Suprapubic skin (tissue), 4 donors: ENCODE data around the gene BSND. TPM values are rescaled to one million over a fixed set of nuclear protein-coding genes. Genes with fewer than 3 reads are reported as not detected.

ENCODE experiments used
- DNase-seq, 2 donors: peaks; one replicate each; pipeline ENCODE4 v3.0.0-alpha.2; 2019; ENCODE audit warnings: low spot score in 2 of 2
- H3K27ac ChIP-seq: fragments of 200-600 bp; sonication (generic); one replicate; pipeline ENCODE4 v1.5.1; 2019
- H3K27me3 ChIP-seq: fragments of 200-600 bp; sonication (generic); one replicate; pipeline ENCODE4 v1.5.1; 2019
- H3K36me3 ChIP-seq: fragments of 200-600 bp; sonication (generic); one replicate; pipeline ENCODE4 v1.5.1; 2019
- H3K4me1 ChIP-seq: fragments of 200-600 bp; sonication (generic); one replicate; pipeline ENCODE4 v1.5.1; 2019
- H3K4me3 ChIP-seq: fragments of 200-600 bp; sonication (generic); one replicate; pipeline ENCODE4 v1.5.1; 2019; ENCODE audit warnings: mild to moderate bottlenecking
- H3K9me3 ChIP-seq: fragments of 200-600 bp; sonication (generic); one replicate; pipeline ENCODE4 v1.5.1; 2019
- EP300 ChIP-seq: sonication (generic); formaldehyde crosslinking; IDR thresholded peaks from one replicate; pipeline ENCODE4 v1.6.1; 2017; ENCODE audit warnings: antibody characterized with exemption
- POLR2A ChIP-seq, 2 donors: fragments of 450-650 bp; IDR thresholded peaks; one replicate each; pipeline ENCODE4 v1.6.1; 2017; ENCODE audit warnings: antibody characterized with exemption in 2 of 2, mild to moderate bottlenecking in 2 of 2, moderate library complexity in 2 of 2
- POLR2AphosphoS5 ChIP-seq, 3 donors: sonication (generic); formaldehyde crosslinking; IDR thresholded peaks; one replicate each; pipeline ENCODE4 v1.6.1; 2017; ENCODE audit warnings: antibody characterized with exemption in 3 of 3
- WGBS: methylation state at CpG from one replicate; pipeline ENCODE4 v1.1.5; 2018; 5-methylcytosine and 5-hydroxymethylcytosine counted together
- total RNA-seq, 4 donors: library from RNA; depleted of rRNA; stranded (reverse); fragments of >200 nt; gene quantifications; one replicate each; pipeline ENCODE4 v1.1.0, GENCODE V29; 2016
- TF ChIP-seq, protein P1 (sequence below), 2 donors: fragments of 200-600 bp in 1 of 2; fragments of 450-650 bp in 1 of 2; sonication (generic) in 1 of 2; IDR thresholded peaks; one replicate each; pipeline ENCODE4 v1.5.1; 2016 to 2019; ENCODE audit warnings: antibody characterized with exemption in 2 of 2, mild to moderate bottlenecking in 1 of 2, moderate library complexity in 1 of 2

Gene BSND
- total RNA-seq, 4 donors from 2014 or later = not detected

GRCh38 chr1:54969879-54970278, 28.9 kb upstream of the BSND start:
- Histone ChIP-seq H3K9me3 (no peaks in the 10 kb centered on the region), H3K27ac (no peak overlapping the region), H3K36me3 (no peaks in the 10 kb centered on the region), H3K27me3 (no peaks in the 10 kb centered on the region), H3K4me3 (no peak overlapping the region), H3K4me1 (peaks cover 14% of the 10 kb centered on the region)
- WGBS = 95% methylated on average over 1 of the region's 1 CpG
- TF ChIP-seq POLR2AphosphoS5 (IDR thresholded peaks at IDR 0.05) = no peak
- TF ChIP-seq, protein P1, sequence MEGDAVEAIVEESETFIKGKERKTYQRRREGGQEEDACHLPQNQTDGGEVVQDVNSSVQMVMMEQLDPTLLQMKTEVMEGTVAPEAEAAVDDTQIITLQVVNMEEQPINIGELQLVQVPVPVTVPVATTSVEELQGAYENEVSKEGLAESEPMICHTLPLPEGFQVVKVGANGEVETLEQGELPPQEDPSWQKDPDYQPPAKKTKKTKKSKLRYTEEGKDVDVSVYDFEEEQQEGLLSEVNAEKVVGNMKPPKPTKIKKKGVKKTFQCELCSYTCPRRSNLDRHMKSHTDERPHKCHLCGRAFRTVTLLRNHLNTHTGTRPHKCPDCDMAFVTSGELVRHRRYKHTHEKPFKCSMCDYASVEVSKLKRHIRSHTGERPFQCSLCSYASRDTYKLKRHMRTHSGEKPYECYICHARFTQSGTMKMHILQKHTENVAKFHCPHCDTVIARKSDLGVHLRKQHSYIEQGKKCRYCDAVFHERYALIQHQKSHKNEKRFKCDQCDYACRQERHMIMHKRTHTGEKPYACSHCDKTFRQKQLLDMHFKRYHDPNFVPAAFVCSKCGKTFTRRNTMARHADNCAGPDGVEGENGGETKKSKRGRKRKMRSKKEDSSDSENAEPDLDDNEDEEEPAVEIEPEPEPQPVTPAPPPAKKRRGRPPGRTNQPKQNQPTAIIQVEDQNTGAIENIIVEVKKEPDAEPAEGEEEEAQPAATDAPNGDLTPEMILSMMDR (IDR thresholded peaks at IDR 0.05) = no peak
- no peak for TF ChIP-seq POLR2A (IDR thresholded peaks at IDR 0.05)
- DNase-seq = no peak

DNA sequence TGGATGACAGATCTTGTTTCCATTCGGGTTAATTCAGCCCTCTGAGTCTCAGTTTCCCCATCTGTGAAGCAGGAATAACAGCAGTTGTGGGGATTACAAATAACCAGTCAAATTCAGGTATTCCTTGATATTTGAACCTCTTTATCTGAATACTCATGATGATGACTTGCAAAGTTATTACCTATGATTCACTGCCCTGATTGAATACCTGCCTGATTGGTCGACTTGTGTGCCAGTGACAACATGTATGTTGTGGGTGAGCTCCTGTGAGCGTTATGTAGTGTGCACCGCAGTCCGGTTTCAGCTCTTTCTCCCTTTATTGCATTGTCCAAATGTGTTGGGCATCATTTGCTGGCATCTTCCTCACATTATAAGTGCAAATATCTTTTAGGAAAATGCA, 27.8 kb upstream of the BSND start:
- no peaks in the 10 kb centered on the region for H3K9me3 ChIP-seq
- H3K27ac ChIP-seq = no peak overlapping the region
- 81% methylated on average over 5 of the region's 5 CpGs for WGBS
- H3K27me3 ChIP-seq = no peaks in the 10 kb centered on the region
- TF ChIP-seq, protein P1 (IDR thresholded peaks at IDR 0.05) = no peak
- TF ChIP-seq POLR2A (IDR thresholded peaks at IDR 0.05) (no peak), EP300 (no peak), POLR2AphosphoS5 (IDR thresholded peaks at IDR 0.05) (no peak)
- H3K4me3 ChIP-seq = no peak overlapping the region
- no peaks in the 10 kb centered on the region for H3K36me3 ChIP-seq
- H3K4me1 ChIP-seq = peaks cover 16% of the 10 kb centered on the region
- no peak for DNase-seq

DNA sequence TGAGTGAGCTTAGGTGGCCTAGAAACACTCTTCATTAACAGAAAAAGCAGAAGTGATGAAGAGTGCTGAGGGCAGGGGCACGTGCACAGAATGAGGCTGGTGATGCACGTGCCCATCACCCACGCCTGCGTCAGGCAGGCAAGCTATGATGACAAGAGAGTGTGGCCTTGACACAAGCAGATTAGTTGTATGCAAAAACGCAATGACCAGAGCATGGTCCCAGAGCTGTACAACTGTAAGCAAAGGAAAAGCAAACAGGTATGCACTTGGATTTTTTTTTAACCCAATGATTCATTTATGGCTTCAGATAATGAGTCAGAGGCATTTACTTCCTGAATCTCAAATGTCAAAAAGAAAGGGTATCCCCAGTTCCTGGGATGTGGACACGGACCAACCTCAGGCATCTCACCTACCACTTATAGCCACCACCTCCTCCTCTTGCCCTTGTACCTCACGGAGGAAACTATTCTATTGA, 27.4 kb upstream of the BSND start:
- H3K36me3 ChIP-seq = no peaks in the 10 kb centered on the region
- WGBS = 70% methylated on average over 7 of the region's 7 CpGs
- DNase-seq = no peak
- no peaks in the 10 kb centered on the region for H3K9me3 ChIP-seq
- TF ChIP-seq POLR2AphosphoS5 (IDR thresholded peaks at IDR 0.05) (no peak), POLR2A (IDR thresholded peaks at IDR 0.05) (no peak), EP300 (no peak)
- TF ChIP-seq, protein P1 (IDR thresholded peaks at IDR 0.05) = no peak
- no peak overlapping the region for H3K27ac ChIP-seq
- no peak overlapping the region for H3K4me3 ChIP-seq
- peaks cover 16% of the 10 kb centered on the region for H3K4me1 ChIP-seq
- H3K27me3 ChIP-seq = no peaks in the 10 kb centered on the region

DNA sequence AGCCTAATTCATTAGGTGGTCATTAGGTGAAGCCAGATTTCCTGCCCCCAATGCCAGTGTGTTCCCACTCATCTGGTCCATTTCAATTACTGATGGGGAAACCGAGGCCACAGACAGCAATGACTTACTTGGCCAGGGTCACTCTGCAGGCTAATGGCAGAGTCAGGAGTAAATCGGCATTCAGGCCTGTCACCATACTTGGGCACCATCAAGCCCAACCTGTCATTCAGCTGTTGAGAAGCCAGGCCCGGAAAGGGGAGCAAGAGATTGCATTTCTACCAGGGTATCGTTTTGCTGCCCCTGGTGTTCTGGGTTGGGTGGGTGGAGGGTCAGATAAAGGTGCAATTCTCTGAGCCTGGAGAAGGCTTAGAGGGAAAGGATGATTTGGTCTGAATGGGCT, 26.3 kb upstream of the BSND start:
- Histone ChIP-seq H3K36me3 (no peaks in the 10 kb centered on the region), H3K27me3 (no peaks in the 10 kb centered on the region), H3K27ac (no peak overlapping the region), H3K9me3 (no peaks in the 10 kb centered on the region), H3K4me1 (peaks cover 16% of the 10 kb centered on the region), H3K4me3 (no peak overlapping the region)
- peak in 1 of 2 donors; percentile 32 for DNase-seq
- TF ChIP-seq, protein P1 (IDR thresholded peaks at IDR 0.05) = no peak
- TF ChIP-seq EP300 = no peak
- TF ChIP-seq POLR2A (IDR thresholded peaks at IDR 0.05) = no peak
- WGBS = 91% methylated on average over 4 of the region's 4 CpGs

DNA sequence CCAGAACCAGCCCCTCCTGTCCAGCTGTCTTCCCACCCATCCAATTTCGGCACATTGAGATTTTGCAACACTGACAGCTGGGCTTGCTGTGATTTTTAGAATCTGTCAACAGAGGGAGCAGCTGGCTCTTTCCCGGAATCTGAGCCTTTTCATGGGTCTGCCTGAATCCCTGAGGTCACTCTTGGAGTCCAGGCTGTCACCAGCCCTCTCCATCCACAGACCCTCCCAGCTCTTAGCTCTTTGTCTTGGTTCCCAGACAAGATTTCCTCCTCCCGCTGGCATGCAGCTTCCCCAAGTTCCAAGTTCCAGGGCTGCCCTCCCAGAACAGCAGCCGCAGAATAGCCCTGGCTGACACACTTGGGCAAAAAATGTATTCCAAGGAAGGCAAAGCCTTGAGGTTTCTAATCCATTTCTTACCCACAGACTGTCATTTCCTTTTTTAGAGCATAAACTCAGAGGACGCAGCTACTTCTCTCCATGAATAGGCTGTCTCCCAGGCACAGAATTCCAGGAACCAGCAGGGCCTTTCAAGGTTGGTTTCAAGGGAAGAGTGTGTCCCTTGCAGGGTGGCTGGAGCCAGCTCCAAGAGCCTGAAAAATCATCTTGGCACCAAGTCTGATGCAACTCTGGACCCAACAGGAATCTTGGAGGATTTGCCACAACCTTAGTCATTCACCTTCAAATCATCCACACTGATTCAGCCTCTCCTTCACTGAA, 25.4 kb upstream of the BSND start:
- WGBS = 40% methylated on average over 5 of the region's 5 CpGs
- Histone ChIP-seq H3K4me1 (peaks cover 16% of the 10 kb centered on the region), H3K4me3 (no peak overlapping the region), H3K36me3 (no peaks in the 10 kb centered on the region), H3K27me3 (no peaks in the 10 kb centered on the region), H3K9me3 (no peaks in the 10 kb centered on the region), H3K27ac (peak overlapping the region; percentile 59)
- no peak for TF ChIP-seq POLR2AphosphoS5 (IDR thresholded peaks at IDR 0.05)
- TF ChIP-seq, protein P1 (IDR thresholded peaks at IDR 0.05) = peak; percentile 5 to 16
- no peak for TF ChIP-seq EP300
- no peak for TF ChIP-seq POLR2A (IDR thresholded peaks at IDR 0.05)
- peak in 1 of 2 donors; percentile 81 for DNase-seq
